MM.1S (cell line): ENCODE measurements around the gene PHLDB1.
"Not testable (repeated sequence)": the region's sequence is repeated elsewhere in the genome, so short reads cannot be mapped to it uniquely, and the experiment has no call there.

ENCODE experiments used
- EZH2 ChIP-seq: fragments of 300-600 bp; sonication (generic); optimal IDR thresholded peaks from 2 replicates; pipeline ENCODE3; 2017; ENCODE audit warnings: low read depth, mild to moderate bottlenecking, antibody characterized with exemption, low read length, mixed read lengths
- TF ChIP-seq, protein P1 (sequence below): fragments of 300-600 bp; sonication (generic); IDR thresholded peaks from 2 replicates; pipeline ENCODE4 v1.5.1; 2016; ENCODE audit warnings: antibody characterized with exemption, low read length, mixed read lengths

GRCh38 chr11:118688339-118688738 is 80.9 kb downstream of the PHLDB1 start:
- not testable (repeated sequence) for TF ChIP-seq EZH2
- TF ChIP-seq, protein P1, sequence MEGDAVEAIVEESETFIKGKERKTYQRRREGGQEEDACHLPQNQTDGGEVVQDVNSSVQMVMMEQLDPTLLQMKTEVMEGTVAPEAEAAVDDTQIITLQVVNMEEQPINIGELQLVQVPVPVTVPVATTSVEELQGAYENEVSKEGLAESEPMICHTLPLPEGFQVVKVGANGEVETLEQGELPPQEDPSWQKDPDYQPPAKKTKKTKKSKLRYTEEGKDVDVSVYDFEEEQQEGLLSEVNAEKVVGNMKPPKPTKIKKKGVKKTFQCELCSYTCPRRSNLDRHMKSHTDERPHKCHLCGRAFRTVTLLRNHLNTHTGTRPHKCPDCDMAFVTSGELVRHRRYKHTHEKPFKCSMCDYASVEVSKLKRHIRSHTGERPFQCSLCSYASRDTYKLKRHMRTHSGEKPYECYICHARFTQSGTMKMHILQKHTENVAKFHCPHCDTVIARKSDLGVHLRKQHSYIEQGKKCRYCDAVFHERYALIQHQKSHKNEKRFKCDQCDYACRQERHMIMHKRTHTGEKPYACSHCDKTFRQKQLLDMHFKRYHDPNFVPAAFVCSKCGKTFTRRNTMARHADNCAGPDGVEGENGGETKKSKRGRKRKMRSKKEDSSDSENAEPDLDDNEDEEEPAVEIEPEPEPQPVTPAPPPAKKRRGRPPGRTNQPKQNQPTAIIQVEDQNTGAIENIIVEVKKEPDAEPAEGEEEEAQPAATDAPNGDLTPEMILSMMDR, result not testable (repeated sequence)
